ENCODE results near the gene AARS2.

AARS2 gene

DNA sequence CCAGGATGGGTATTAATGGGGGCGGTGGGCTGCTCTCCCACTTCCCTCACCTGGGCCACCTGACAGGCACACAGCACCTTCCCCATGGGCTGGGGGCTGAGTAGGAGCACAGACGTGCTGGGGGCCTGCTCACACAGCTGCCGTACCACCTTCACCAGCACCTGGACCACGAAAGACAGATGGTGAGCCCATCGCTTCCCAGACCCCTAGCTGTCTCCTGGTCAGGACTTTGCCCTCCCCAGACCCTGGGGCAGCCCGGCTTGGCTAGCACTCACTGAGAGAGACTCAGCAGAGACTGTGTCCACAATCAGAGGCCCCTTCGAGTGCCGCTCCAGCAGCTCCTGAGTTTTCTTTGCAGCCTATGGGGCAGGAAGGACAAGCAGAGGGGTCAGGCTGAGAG lies 12.0 kb downstream of the AARS2 start:
- no peak for DNase-seq (ENCODE audit: low read depth)
- no peak for TF ChIP-seq MYC (IDR thresholded peaks at IDR 0.05; ENCODE audit: low read depth, low read length)
- TF ChIP-seq, protein P1, sequence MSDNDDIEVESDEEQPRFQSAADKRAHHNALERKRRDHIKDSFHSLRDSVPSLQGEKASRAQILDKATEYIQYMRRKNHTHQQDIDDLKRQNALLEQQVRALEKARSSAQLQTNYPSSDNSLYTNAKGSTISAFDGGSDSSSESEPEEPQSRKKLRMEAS (IDR thresholded peaks at IDR 0.05; ENCODE audit: low read depth, low read length), result no peak
- no peak for TF ChIP-seq POLR2A (IDR thresholded peaks at IDR 0.05; ENCODE audit: extremely low read depth, insufficient read length)
- no peak for TF ChIP-seq CTCF (IDR thresholded peaks at IDR 0.05; ENCODE audit: low read depth, low read length)
- no peak overlapping the region for H3K4me3 ChIP-seq (ENCODE audit: low read depth, low read length)

GRCh38 chr6:44300292-44300823 lies 12.8 kb downstream of the AARS2 start:
- no peak overlapping the region for H3K4me3 ChIP-seq (ENCODE audit: low read depth, low read length)
- DNase-seq (ENCODE audit: low read depth), result no peak
- TF ChIP-seq, protein P1 (IDR thresholded peaks at IDR 0.05; ENCODE audit: low read depth, low read length), result no peak
- TF ChIP-seq CTCF (IDR thresholded peaks at IDR 0.05; ENCODE audit: low read depth, low read length) (no peak), MYC (IDR thresholded peaks at IDR 0.05; ENCODE audit: low read depth, low read length) (no peak), POLR2A (IDR thresholded peaks at IDR 0.05; ENCODE audit: extremely low read depth, insufficient read length) (no peak)

DNA sequence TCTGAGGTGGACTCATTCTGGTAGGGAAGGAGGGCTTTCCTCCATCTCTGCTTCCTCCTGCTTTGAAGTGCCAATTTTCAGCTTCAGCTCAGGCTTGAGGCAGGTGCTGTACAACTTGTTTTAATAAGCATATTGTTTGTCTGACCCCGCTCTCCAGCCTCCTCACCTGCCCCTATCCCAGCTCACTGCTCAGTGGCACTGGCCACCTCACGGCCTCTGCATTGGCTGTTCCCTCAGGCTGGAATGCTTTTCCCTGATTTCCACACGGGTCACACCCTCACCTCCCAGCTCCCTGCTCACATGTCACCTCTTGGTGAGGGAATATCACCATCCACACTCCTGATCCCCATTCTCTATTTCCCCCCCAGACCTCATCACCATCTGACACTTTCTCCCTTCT lies 14.3 kb downstream of the AARS2 start:
- TF ChIP-seq MYC (IDR thresholded peaks at IDR 0.05; ENCODE audit: low read depth, low read length) (no peak), POLR2A (IDR thresholded peaks at IDR 0.05; ENCODE audit: extremely low read depth, insufficient read length) (no peak), CTCF (IDR thresholded peaks at IDR 0.05; ENCODE audit: low read depth, low read length) (no peak)
- TF ChIP-seq, protein P1 (IDR thresholded peaks at IDR 0.05; ENCODE audit: low read depth, low read length), result no peak
- no peak overlapping the region for H3K4me3 ChIP-seq (ENCODE audit: low read depth, low read length)
- no peak for DNase-seq (ENCODE audit: low read depth)

GRCh38 chr6:44298055-44298803 lies 14.9 kb downstream of the AARS2 start:
- TF ChIP-seq POLR2A (IDR thresholded peaks at IDR 0.05; ENCODE audit: extremely low read depth, insufficient read length) (no peak), CTCF (IDR thresholded peaks at IDR 0.05; ENCODE audit: low read depth, low read length) (no peak), MYC (IDR thresholded peaks at IDR 0.05; ENCODE audit: low read depth, low read length) (no peak)
- TF ChIP-seq, protein P1 (IDR thresholded peaks at IDR 0.05; ENCODE audit: low read depth, low read length), result no peak
- H3K4me3 ChIP-seq (ENCODE audit: low read depth, low read length), result no peak overlapping the region
- DNase-seq (ENCODE audit: low read depth), result peak; percentile 38

DNA sequence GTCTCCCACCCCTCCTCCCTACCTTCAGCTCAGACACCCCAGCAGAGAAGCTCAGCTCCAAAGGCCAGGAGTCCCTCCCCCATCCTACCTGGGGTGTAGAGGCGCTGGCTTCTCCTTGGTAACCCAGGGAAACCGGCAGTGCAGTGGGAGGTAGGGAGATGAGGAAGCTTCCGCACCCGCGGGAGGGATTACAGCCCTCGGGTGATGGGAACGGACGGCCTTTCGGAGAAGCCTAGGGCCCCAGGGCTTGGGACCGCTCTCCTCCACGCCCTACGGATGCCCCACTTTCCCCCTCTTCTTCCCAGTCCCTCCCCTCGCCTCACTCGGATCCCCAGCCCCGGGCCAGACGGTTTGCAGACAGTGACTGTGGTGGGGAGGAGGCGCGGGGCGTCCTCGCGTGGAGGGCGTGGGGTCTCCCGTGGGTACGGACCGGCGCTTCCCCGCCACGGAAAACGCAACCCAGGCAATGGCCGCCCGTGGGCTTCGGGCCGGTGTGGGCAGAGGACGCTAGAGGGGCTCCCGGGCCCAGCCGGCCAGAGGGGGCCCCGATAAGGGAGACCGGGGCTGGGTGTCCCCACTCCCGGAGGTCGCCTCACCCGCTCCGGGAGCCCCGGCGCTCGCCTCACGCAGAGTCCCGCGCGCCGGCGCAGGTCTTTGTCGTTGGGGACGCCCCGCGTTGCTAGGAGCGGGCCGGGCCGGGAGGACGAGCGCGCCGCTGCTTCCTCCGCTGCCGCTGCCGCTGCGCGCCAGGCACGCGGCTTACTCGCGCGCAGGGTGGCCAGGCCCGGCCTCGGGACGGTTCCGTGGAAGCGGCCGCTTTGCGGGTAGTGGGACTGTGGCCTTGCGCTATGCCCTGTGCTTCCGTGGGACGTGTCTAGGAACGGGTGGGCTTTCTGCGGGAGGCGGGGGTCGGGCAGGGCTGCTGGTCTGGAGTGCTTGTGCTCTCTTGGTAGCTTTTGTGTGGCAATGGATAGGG lies 15.8 kb downstream of the AARS2 start:
- H3K4me3 ChIP-seq (ENCODE audit: low read depth, low read length), result no peak overlapping the region
- DNase-seq (ENCODE audit: low read depth), result peak; percentile 40
- TF ChIP-seq, protein P1 (IDR thresholded peaks at IDR 0.05; ENCODE audit: low read depth, low read length), result no peak
- TF ChIP-seq POLR2A (IDR thresholded peaks at IDR 0.05; ENCODE audit: extremely low read depth, insufficient read length), result no peak
- TF ChIP-seq MYC (IDR thresholded peaks at IDR 0.05; ENCODE audit: low read depth, low read length), result no peak
- TF ChIP-seq CTCF (IDR thresholded peaks at IDR 0.05; ENCODE audit: low read depth, low read length), result no peak
